ENCODE measurements around the gene EPB41. TPM values are rescaled to one million over a fixed set of nuclear protein-coding genes. Genes with fewer than 3 reads are reported as not detected.

EPB41 gene
- total and polyA plus RNA-seq, 2 donors from 2014 or later = 9.9 to 38.8 TPM

- Histone ChIP-seq H3K4me3 (ENCODE audit: low read length in 3 of 3) (peak overlapping the region; percentile 36 to 66 (median 63)), H3K9me3 (ENCODE audit: control insufficient read depth in 2 of 3, insufficient read depth in 1 of 3, low read length in 3 of 3) (no peaks in the 10 kb centered on the region), H3K36me3 (ENCODE audit: control insufficient read depth in 2 of 3, insufficient read depth in 3 of 3, low read length in 3 of 3) (no peaks in the 10 kb centered on the region), H3K9ac (ENCODE audit: low read length in 3 of 3) (peak overlapping the region; percentile 26 to 82 (median 60)), H3K27ac (ENCODE audit: low read depth in 2 of 2, low read length in 2 of 2) (peak overlapping the region; percentile 80 to 93), H3K27me3 (ENCODE audit: control insufficient read depth, insufficient read depth, low read length) (no peaks in the 10 kb centered on the region), H3K4me1 (ENCODE audit: control insufficient read depth in 2 of 3, insufficient read depth in 2 of 3, low read depth in 1 of 3, low read length in 3 of 3) (peaks cover 0 to 6% (median 0%) of the 10 kb centered on the region in 3 donors)
- FAIRE-seq = no peak
- peak; percentile 47 for TF ChIP-seq CTCF (IDR thresholded peaks at IDR 0.05; ENCODE audit: borderline replicate concordance, extremely low read depth, insufficient read depth)
- DNase-seq = peak; percentile 88 to 97 (median 93)
- intact Hi-C loops (cut with DNase I) = no loop called here
Observed at GRCh38 chr1:29124366-29125236, 210.2 kb downstream of the EPB41 start.

DNA sequence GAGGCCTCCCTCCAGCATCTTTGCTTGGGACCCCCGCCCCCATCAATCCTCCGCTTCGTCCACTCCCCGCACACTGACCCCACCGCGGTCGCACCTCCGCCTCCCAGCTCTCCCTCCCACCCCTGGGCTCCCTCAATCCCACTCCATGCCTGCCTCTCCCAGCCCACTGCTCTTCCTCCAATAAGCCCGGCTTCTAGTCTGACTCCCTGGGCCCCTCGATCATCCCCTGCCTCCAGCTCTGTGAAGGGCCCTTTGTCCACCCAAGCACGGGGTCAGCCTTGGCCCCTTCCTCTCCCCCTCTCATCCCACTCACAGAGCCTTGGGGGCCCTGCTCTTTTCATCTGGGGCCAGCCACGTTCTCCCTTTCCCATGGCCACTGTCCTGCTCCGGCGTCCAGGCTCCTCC, 210.9 kb downstream of the EPB41 start:
- H3K4me1 ChIP-seq (ENCODE audit: control insufficient read depth in 2 of 3, insufficient read depth in 2 of 3, low read depth in 1 of 3, low read length in 3 of 3) = peaks cover 0 to 6% (median 0%) of the 10 kb centered on the region in 3 donors
- no peak for FAIRE-seq
- intact Hi-C loops (cut with DNase I) = no loop called here

DNA sequence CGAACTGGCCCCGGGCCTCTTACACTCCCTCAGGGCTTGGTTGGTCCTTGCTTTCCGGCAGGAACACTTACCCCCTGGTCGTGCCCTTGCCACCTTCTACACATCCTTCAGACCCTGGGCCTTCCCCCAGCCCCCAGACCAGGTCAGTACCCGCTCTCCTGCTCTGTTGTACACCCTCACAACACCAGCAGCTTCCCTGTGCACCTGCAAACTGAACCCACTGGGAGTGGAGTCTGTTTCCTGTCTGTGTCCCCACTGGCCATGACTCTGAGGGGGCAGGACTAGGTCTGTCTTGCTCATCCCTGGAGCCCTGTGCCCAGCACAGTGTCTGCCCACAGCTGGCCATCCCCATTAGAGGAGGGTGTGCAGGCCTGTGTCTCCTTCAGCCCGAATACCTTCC, 211.4 kb downstream of the EPB41 start:
- Histone ChIP-seq H3K27ac (ENCODE audit: low read depth in 2 of 2, low read length in 2 of 2) (no peak overlapping the region), H3K36me3 (ENCODE audit: control insufficient read depth in 2 of 3, insufficient read depth in 3 of 3, low read length in 3 of 3) (no peaks in the 10 kb centered on the region), H3K9me3 (ENCODE audit: control insufficient read depth in 2 of 3, insufficient read depth in 1 of 3, low read length in 3 of 3) (no peaks in the 10 kb centered on the region), H3K27me3 (ENCODE audit: control insufficient read depth, insufficient read depth, low read length) (no peaks in the 10 kb centered on the region), H3K4me3 (ENCODE audit: low read length in 3 of 3) (no peak overlapping the region), H3K4me1 (ENCODE audit: control insufficient read depth in 2 of 3, insufficient read depth in 2 of 3, low read depth in 1 of 3, low read length in 3 of 3) (peaks cover 0 to 6% (median 0%) of the 10 kb centered on the region in 3 donors), H3K9ac (ENCODE audit: low read length in 3 of 3) (no peak overlapping the region)
- DNase-seq = peak in 1 of 5 donors; percentile 51
- no peak for TF ChIP-seq CTCF (IDR thresholded peaks at IDR 0.05; ENCODE audit: borderline replicate concordance, extremely low read depth, insufficient read depth)
- no peak for FAIRE-seq
- intact Hi-C loops (cut with DNase I) = no loop called here

More for the DNA sequence above, 210.9 kb downstream of the EPB41 start:
- TF ChIP-seq CTCF (IDR thresholded peaks at IDR 0.05; ENCODE audit: borderline replicate concordance, extremely low read depth, insufficient read depth) = no peak
- H3K4me3 ChIP-seq (ENCODE audit: low read length in 3 of 3) = peak overlapping the region in 2 of 3 donors; percentile 36 to 66
- H3K36me3 ChIP-seq (ENCODE audit: control insufficient read depth in 2 of 3, insufficient read depth in 3 of 3, low read length in 3 of 3) = no peaks in the 10 kb centered on the region
- no peaks in the 10 kb centered on the region for H3K9me3 ChIP-seq (ENCODE audit: control insufficient read depth in 2 of 3, insufficient read depth in 1 of 3, low read length in 3 of 3)
- peak overlapping the region; percentile 65 to 80 for H3K27ac ChIP-seq (ENCODE audit: low read depth in 2 of 2, low read length in 2 of 2)
- H3K27me3 ChIP-seq (ENCODE audit: control insufficient read depth, insufficient read depth, low read length) = no peaks in the 10 kb centered on the region
- peak in 1 of 5 donors; percentile 77 for DNase-seq
- H3K9ac ChIP-seq (ENCODE audit: low read length in 3 of 3) = peak overlapping the region in 2 of 3 donors; percentile 60 to 82
